Keratinocyte (primary cell): Measurements from ENCODE around the gene SMIM12.

Experiments
- EZH2 ChIP-seq: IDR thresholded peaks from one replicate; pipeline ENCODE4 v1.6.1; 2012; ENCODE audit warnings: inconsistent platforms, mild to moderate bottlenecking, low read length, moderate library complexity
- TF ChIP-seq, protein P1 (sequence below), 3 experiments: IDR thresholded peaks in 1 of 3; conservative IDR thresholded peaks in 1 of 3; optimal IDR thresholded peaks in 1 of 3; 2 replicates in 2 of 3; 3 replicates in 1 of 3; pipeline versions ENCODE3 to v1.5.1; 2011; ENCODE audit warnings: low read length in 3 of 3, mild to moderate bottlenecking in 3 of 3, moderate library complexity in 2 of 3, control low read depth in 1 of 3, inconsistent platforms in 1 of 3; ENCODE audit not compliant: insufficient read depth in 2 of 3; ENCODE audit errors: extremely low read depth in 1 of 3

DNA sequence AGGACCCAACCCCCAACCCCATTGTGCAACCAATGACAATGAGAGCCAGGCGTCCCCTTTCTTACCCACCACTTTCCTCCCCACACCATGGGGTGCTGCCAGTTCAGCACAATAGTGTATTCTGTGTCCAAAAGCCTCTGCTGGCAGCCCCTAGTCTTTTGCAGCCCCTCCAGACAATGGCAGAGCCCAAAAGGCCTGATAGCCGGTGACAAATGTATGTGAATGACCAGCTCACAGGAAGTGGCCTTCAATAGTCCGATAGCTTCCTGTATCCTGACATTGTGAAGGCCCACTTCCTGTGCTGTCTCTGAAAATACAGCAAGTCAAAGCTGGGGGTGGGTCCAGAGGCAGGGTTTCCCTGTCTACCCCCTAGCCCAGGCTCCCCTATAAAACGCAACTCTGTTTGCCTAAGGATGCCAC lies 16.6 kb downstream of the SMIM12 start:
- TF ChIP-seq, protein P1, sequence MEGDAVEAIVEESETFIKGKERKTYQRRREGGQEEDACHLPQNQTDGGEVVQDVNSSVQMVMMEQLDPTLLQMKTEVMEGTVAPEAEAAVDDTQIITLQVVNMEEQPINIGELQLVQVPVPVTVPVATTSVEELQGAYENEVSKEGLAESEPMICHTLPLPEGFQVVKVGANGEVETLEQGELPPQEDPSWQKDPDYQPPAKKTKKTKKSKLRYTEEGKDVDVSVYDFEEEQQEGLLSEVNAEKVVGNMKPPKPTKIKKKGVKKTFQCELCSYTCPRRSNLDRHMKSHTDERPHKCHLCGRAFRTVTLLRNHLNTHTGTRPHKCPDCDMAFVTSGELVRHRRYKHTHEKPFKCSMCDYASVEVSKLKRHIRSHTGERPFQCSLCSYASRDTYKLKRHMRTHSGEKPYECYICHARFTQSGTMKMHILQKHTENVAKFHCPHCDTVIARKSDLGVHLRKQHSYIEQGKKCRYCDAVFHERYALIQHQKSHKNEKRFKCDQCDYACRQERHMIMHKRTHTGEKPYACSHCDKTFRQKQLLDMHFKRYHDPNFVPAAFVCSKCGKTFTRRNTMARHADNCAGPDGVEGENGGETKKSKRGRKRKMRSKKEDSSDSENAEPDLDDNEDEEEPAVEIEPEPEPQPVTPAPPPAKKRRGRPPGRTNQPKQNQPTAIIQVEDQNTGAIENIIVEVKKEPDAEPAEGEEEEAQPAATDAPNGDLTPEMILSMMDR (optimal IDR thresholded peaks at IDR 0.05 in 1 of 3, IDR thresholded peaks at IDR 0.05 in 1 of 3, conservative IDR thresholded peaks at IDR 0.05 in 1 of 3; ENCODE audit: extremely low read depth in 1 of 3, insufficient read depth in 2 of 3, low read length in 3 of 3): no peak
- TF ChIP-seq EZH2: no peak
